H9 (cell line): ENCODE measurements around the gene GAK. TPM values are rescaled to one million over a fixed set of nuclear protein-coding genes. Genes with fewer than 3 reads are reported as not detected.

Source experiments
- DNase-seq: peaks from one replicate; pipeline ENCODE4 v3.0.0-alpha.2; 2017
- H2AFZ ChIP-seq: one replicate; pipeline ENCODE4 v1.6.1; 2013; ENCODE audit warnings: mild to moderate bottlenecking, low read length, control low read depth, moderate library complexity
- H2AK5ac ChIP-seq: 2 replicates; pipeline ENCODE4 v1.6.1; 2013; ENCODE audit warnings: low read length, control low read depth, mixed read lengths; ENCODE audit not compliant: insufficient read length
- H2BK120ac ChIP-seq: one replicate; pipeline ENCODE4 v1.6.1; 2013; ENCODE audit warnings: low read depth, mild to moderate bottlenecking, low read length, control low read depth, inconsistent platforms; ENCODE audit not compliant: poor library complexity, severe bottlenecking
- H2BK12ac ChIP-seq: 2 replicates; pipeline ENCODE4 v1.6.1; 2013; ENCODE audit warnings: low read length, control low read depth, mixed read lengths, low read depth; ENCODE audit not compliant: insufficient read length
- H2BK15ac ChIP-seq: 2 replicates; pipeline ENCODE4 v1.6.1; 2013; ENCODE audit warnings: low read depth, low read length, control low read depth
- H2BK20ac ChIP-seq: one replicate; pipeline ENCODE4 v1.6.1; 2013; ENCODE audit warnings: low read depth, mild to moderate bottlenecking, low read length, control low read depth, inconsistent platforms; ENCODE audit not compliant: poor library complexity, severe bottlenecking
- H2BK5ac ChIP-seq: 2 replicates; pipeline ENCODE4 v1.6.1; 2013; ENCODE audit warnings: low read length, control low read depth, mixed read lengths; ENCODE audit not compliant: insufficient read length
- H3K14ac ChIP-seq: 2 replicates; pipeline ENCODE4 v1.6.1; 2013; ENCODE audit warnings: low read length, control low read depth; ENCODE audit not compliant: insufficient read depth
- H3K18ac ChIP-seq: 2 replicates; pipeline ENCODE4 v1.6.1; 2013; ENCODE audit warnings: low read depth, mild to moderate bottlenecking, mixed read lengths, low read length, control low read depth; ENCODE audit not compliant: insufficient read length
- H3K23ac ChIP-seq: 2 replicates; pipeline ENCODE4 v1.6.1; 2013; ENCODE audit warnings: low read length, control low read depth, mixed read lengths, low read depth; ENCODE audit not compliant: insufficient read length
- H3K23me2 ChIP-seq: 2 replicates; pipeline ENCODE4 v1.6.1; 2013; ENCODE audit warnings: low read depth, mild to moderate bottlenecking, mixed read lengths, low read length, control low read depth; ENCODE audit not compliant: insufficient read length, poor library complexity, severe bottlenecking
- H3K27ac ChIP-seq: 2 replicates; pipeline ENCODE4 v1.5.1; 2013; ENCODE audit warnings: low read length, control low read depth, mixed read lengths, low read depth; ENCODE audit not compliant: insufficient read length
- H3K27me3 ChIP-seq: 2 replicates; pipeline ENCODE4 v1.6.1; 2013; ENCODE audit warnings: low read length, control low read depth, inconsistent platforms; ENCODE audit not compliant: insufficient read depth
- H3K4ac ChIP-seq: 2 replicates; pipeline ENCODE4 v1.6.1; 2013; ENCODE audit warnings: low read depth, mild to moderate bottlenecking, control low read depth, inconsistent platforms, low read length, moderate library complexity
- H3K4me1 ChIP-seq: 2 replicates; pipeline ENCODE4 v1.6.1; 2013; ENCODE audit warnings: low read length, control low read depth, inconsistent platforms; ENCODE audit not compliant: insufficient read depth
- H3K4me2 ChIP-seq: 2 replicates; pipeline ENCODE4 v1.6.1; 2013; ENCODE audit warnings: low read length, control low read depth, mixed read lengths; ENCODE audit not compliant: insufficient read length, insufficient read depth
- H3K56ac ChIP-seq: 2 replicates; pipeline ENCODE4 v1.6.1; 2013; ENCODE audit warnings: low read depth, mild to moderate bottlenecking, mixed read lengths, low read length, control low read depth; ENCODE audit not compliant: insufficient read length
- H3K79me1 ChIP-seq: 2 replicates; pipeline ENCODE4 v1.6.1; 2013; ENCODE audit warnings: low read depth, mild to moderate bottlenecking, moderate library complexity, low read length, control low read depth, inconsistent platforms; ENCODE audit not compliant: insufficient read depth, poor library complexity, severe bottlenecking
- H3K79me2 ChIP-seq: 2 replicates; pipeline ENCODE4 v1.6.1; 2013; ENCODE audit warnings: low read length, control low read depth, inconsistent platforms; ENCODE audit not compliant: insufficient read depth
- H3K9ac ChIP-seq: 2 replicates; pipeline ENCODE4 v1.6.1; 2013; ENCODE audit warnings: low read length, control low read depth, mixed read lengths; ENCODE audit not compliant: insufficient read length; ENCODE audit errors: extremely low read depth
- H3K9me3 ChIP-seq: one replicate; pipeline ENCODE4 v1.6.1; 2013; ENCODE audit warnings: low read depth, low read length, inconsistent platforms; ENCODE audit not compliant: control insufficient read depth
- H3T11ph ChIP-seq: one replicate; pipeline ENCODE4 v1.6.1; 2013; ENCODE audit warnings: mild to moderate bottlenecking, low read length, control low read depth, inconsistent platforms
- H4K20me1 ChIP-seq: one replicate; pipeline ENCODE4 v1.6.1; 2013; ENCODE audit not compliant: control insufficient read depth, insufficient read length, insufficient read depth
- H4K5ac ChIP-seq: 2 replicates; pipeline ENCODE4 v1.6.1; 2013; ENCODE audit warnings: low read depth, mild to moderate bottlenecking, mixed read lengths, low read length, control low read depth; ENCODE audit not compliant: insufficient read length
- H4K8ac ChIP-seq: replicated peaks from 2 replicates; pipeline ENCODE4 v1.6.1; 2013; ENCODE audit warnings: low read length, control low read depth, mixed read lengths, low read depth; ENCODE audit not compliant: insufficient read length
- H4K91ac ChIP-seq: 2 replicates; pipeline ENCODE4 v1.6.1; 2013; ENCODE audit warnings: low read depth, mild to moderate bottlenecking, moderate library complexity, mixed read lengths, low read length, control low read depth; ENCODE audit not compliant: insufficient read length
- H3K27ac Mint-ChIP-seq, 3 experiments: 2 replicates in 2 of 3; 3 replicates in 1 of 3; pipeline ENCODE4 v1.8.0; 2020 to 2021; ENCODE audit warnings: mixed read lengths in 3 of 3, mild to moderate bottlenecking in 1 of 3, moderate library complexity in 1 of 3
- H3K27me3 Mint-ChIP-seq: 2 replicates; pipeline ENCODE4 v1.8.0; 2021; ENCODE audit warnings: low read depth, mild to moderate bottlenecking, moderate library complexity, mixed read lengths
- H3K36me3 Mint-ChIP-seq, 3 experiments: 2 replicates in 2 of 3; 3 replicates in 1 of 3; pipeline ENCODE4 v1.8.0; 2020 to 2021; ENCODE audit warnings: low read depth in 3 of 3, mixed read lengths in 3 of 3; ENCODE audit not compliant: insufficient read depth in 1 of 3
- H3K4me1 Mint-ChIP-seq, 2 experiments: 2 replicates each; pipeline ENCODE4 v1.8.0; 2020; ENCODE audit warnings: mixed read lengths in 2 of 2
- H3K4me3 Mint-ChIP-seq, 2 experiments: 2 replicates in 1 of 2; 3 replicates in 1 of 2; pipeline ENCODE4 v1.8.0; 2020 to 2021; ENCODE audit warnings: mild to moderate bottlenecking in 2 of 2, mixed read lengths in 2 of 2, moderate library complexity in 1 of 2
- H3K9me3 Mint-ChIP-seq, 2 experiments: 2 replicates in 1 of 2; 3 replicates in 1 of 2; pipeline ENCODE4 v1.8.0; 2020; ENCODE audit warnings: mild to moderate bottlenecking in 2 of 2, mixed read lengths in 2 of 2, moderate library complexity in 1 of 2
- WGBS: extraction: QIAGEN DNeasy Blood & Tissue Kit; methylation state at CpG from one replicate; pipeline ENCODE4 v1.1.7; 2013; ENCODE audit warnings: missing lambda C conversion rate, low lambda C conversion rate, mixed read lengths; ENCODE audit not compliant: insufficient read length; ENCODE audit errors: extremely low coverage; 5-methylcytosine and 5-hydroxymethylcytosine counted together
- total RNA-seq: library from RNA; stranded (reverse); gene quantifications from 2 replicates; pipeline ENCODE4 v1.2.1, GENCODE V29; 2021
- TF ChIP-seq, protein P1 (sequence below): fragments of 200-600 bp; sonication (generic); conservative IDR thresholded peaks from 3 replicates; pipeline ENCODE4 v1.8.0; 2021; ENCODE audit warnings: antibody characterized with exemption, mild to moderate bottlenecking

Gene GAK
- total RNA-seq, 1 experiment from 2014 or later, result 80.7 TPM

DNA sequence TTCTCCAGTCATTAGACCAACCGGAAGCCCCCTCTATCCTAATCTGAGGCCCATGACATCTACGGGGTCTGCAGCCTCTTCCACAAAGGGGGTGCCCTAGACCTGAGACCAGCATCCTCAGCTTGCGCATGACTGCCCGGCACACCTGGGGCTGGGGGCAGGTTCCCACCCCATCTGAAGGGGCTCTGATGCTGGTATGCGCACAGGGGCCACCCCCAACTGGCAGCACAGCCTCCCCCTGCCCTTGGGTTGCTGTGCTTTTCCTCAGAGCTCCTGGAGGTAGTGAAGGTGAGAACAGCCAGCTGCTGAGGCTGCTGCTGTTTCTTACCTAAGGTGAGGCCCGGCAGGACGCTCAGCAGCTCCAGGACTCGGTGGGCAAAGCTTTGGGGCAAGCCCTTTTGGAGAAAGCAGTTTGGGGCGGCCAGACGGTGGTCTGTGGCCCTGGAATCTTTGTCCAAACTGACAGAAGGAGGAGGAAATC lies 87.3 kb downstream of the GAK start:
- H3K9me3 Mint-ChIP-seq, result peaks cover 6 to 7% of the 10 kb centered on the region in 2 experiments; a peak in 4 of 5 replicates
- H3K9ac ChIP-seq, result no peak overlapping the region
- no peaks in the 10 kb centered on the region for H3K4me1 Mint-ChIP-seq
- H2AFZ ChIP-seq, result no peak overlapping the region
- H3K36me3 Mint-ChIP-seq, result peaks cover 7 to 10% (median 9%) of the 10 kb centered on the region in 3 experiments; a peak in 6 of 7 replicates
- no peaks in the 10 kb centered on the region for H3K4me1 ChIP-seq
- no peak overlapping the region for H3K56ac ChIP-seq
- H4K91ac ChIP-seq, result no peak overlapping the region
- H3K4me3 Mint-ChIP-seq, result no peak overlapping the region
- H3K18ac ChIP-seq, result no peak overlapping the region
- no peaks in the 10 kb centered on the region for H3K27me3 ChIP-seq
- H4K20me1 ChIP-seq, result no peaks in the 10 kb centered on the region
- H3K27ac ChIP-seq, result no peak overlapping the region
- no peak overlapping the region for H3K14ac ChIP-seq
- H3K23me2 ChIP-seq, result no peaks in the 10 kb centered on the region
- no peak overlapping the region for H3K4me2 ChIP-seq
- H2BK20ac ChIP-seq, result no peak overlapping the region
- no peak overlapping the region for H2BK120ac ChIP-seq
- H4K8ac ChIP-seq, result no peak overlapping the region
- H3K79me2 ChIP-seq, result no peaks in the 10 kb centered on the region
- no peaks in the 10 kb centered on the region; the same call in 1 of the 2 replicates for H3K27me3 Mint-ChIP-seq
- H2BK5ac ChIP-seq, result no peak overlapping the region
- H3K27ac Mint-ChIP-seq, result no peak overlapping the region
- no peaks in the 10 kb centered on the region for H3K79me1 ChIP-seq
- H3K4ac ChIP-seq, result no peak overlapping the region
- no peaks in the 10 kb centered on the region for H3K9me3 ChIP-seq
- H3K23ac ChIP-seq, result no peak overlapping the region
- WGBS, result no CpG with 5 or more reads among the region's 10 CpGs
- H2BK12ac ChIP-seq, result no peak overlapping the region
- no peak overlapping the region for H2BK15ac ChIP-seq
- TF ChIP-seq, protein P1, sequence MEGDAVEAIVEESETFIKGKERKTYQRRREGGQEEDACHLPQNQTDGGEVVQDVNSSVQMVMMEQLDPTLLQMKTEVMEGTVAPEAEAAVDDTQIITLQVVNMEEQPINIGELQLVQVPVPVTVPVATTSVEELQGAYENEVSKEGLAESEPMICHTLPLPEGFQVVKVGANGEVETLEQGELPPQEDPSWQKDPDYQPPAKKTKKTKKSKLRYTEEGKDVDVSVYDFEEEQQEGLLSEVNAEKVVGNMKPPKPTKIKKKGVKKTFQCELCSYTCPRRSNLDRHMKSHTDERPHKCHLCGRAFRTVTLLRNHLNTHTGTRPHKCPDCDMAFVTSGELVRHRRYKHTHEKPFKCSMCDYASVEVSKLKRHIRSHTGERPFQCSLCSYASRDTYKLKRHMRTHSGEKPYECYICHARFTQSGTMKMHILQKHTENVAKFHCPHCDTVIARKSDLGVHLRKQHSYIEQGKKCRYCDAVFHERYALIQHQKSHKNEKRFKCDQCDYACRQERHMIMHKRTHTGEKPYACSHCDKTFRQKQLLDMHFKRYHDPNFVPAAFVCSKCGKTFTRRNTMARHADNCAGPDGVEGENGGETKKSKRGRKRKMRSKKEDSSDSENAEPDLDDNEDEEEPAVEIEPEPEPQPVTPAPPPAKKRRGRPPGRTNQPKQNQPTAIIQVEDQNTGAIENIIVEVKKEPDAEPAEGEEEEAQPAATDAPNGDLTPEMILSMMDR, result no peak
- no peak overlapping the region for H4K5ac ChIP-seq
- DNase-seq, result no peak
- H2AK5ac ChIP-seq, result no peak overlapping the region
- H3T11ph ChIP-seq, result no peak overlapping the region
